Measurements from ENCODE around the gene MAPK8. TPM values are rescaled to one million over a fixed set of nuclear protein-coding genes. Genes with fewer than 3 reads are reported as not detected.

Gene MAPK8
- total RNA-seq, 4 donors from 2014 or later = 36.1 to 51.5 (median 46.9) TPM

DNA sequence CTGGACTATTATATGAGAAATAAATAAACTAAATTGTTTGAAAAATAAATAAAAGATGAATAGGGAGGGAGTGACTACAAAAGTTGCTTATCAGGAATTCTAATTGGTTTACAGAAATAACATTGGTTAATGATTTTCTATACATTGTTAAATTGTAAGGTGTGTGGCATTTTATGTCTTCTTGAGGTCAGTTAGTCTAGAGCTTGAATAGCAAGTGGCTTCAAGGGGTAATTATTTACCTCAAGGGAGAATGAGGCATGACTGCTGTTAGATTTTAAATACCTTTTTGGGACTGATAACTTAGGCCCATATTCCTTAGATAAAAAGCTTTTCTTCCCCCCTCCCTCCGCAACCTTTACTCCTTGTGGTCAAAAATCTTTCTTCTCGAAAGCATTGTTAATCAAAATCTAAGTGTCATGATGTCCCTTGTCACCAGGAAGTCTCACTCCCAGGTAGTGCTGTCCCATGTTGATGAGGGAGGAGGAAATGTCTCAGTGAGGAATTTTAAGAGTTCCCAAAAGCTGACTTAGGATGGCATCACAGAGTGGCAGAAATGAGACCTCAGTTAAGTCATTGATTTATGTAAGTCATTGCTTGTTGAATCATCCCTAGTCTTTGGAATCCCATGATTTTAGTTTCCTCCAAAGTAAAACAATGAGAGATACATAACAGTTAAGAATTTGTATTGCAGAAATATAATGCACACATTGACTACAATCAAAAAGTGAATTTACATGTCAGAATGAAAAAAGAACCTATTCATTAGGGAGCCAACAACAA lies 71.5 kb downstream of the MAPK8 start:
- DNase-seq (ENCODE audit: low spot score) (no peak), ATAC-seq (ENCODE audit: low FRiP score) (no peak)
- TF ChIP-seq CTCF (IDR thresholded peaks at IDR 0.05) = no peak

GRCh38 chr10:48378675-48379074 lies 72.2 kb downstream of the MAPK8 start:
- TF ChIP-seq CTCF (IDR thresholded peaks at IDR 0.05) = no peak
- DNase-seq (ENCODE audit: low spot score) (no peak), ATAC-seq (ENCODE audit: low FRiP score) (no peak)

GRCh38 chr10:48381971-48382370 lies 75.5 kb downstream of the MAPK8 start:
- DNase-seq (ENCODE audit: low spot score) (no peak), ATAC-seq (ENCODE audit: low FRiP score) (no peak)
- TF ChIP-seq CTCF (IDR thresholded peaks at IDR 0.05) = no peak

- ATAC-seq (ENCODE audit: low FRiP score) (no peak), DNase-seq (ENCODE audit: low spot score) (no peak)
- TF ChIP-seq CTCF (IDR thresholded peaks at IDR 0.05) = no peak
These were observed 76.5 kb downstream of the MAPK8 start for GRCh38 chr10:48382982-48383381.

DNA sequence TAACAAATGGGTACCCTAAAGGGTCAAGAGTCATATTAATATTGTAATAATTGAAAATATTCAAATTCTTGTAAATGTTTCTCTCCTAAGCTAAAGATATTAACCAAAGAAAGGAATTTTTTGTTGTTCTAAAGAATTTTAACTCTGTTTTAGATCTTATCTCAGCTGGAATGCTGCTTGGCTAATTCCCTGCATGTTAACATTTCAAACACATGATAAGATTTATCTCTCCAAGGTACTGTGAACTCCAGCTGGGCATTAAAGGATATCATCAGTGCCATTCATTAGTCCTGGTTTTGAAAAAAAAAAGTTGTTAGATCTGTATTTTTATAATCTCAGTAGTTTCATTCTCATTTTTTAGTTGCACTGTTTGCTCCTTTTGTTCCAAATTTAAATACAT lies 76.9 kb downstream of the MAPK8 start:
- ATAC-seq (ENCODE audit: low FRiP score) = no peak
- DNase-seq (ENCODE audit: low spot score) = no peak
- no peak for TF ChIP-seq CTCF (IDR thresholded peaks at IDR 0.05)

DNA sequence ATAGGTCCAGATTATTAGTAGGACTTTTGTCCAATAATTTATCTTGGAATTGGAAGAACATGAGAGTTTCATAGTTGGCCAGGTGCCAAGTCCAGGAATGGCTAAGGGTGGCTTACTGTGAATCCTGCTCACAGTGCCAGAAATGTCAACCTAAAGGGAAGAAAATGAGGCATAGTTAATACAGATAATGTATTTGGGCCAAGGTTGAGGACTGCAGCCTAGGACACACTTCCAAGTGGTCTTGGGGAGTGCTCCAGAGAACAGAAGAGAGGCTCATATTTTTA lies 78.2 kb downstream of the MAPK8 start:
- no peak for TF ChIP-seq CTCF (IDR thresholded peaks at IDR 0.05)
- DNase-seq (ENCODE audit: low spot score) (no peak), ATAC-seq (ENCODE audit: low FRiP score) (no peak)

- no peak for TF ChIP-seq CTCF (IDR thresholded peaks at IDR 0.05)
- DNase-seq (ENCODE audit: low spot score) (no peak), ATAC-seq (ENCODE audit: low FRiP score) (no peak)
These were observed 82.8 kb downstream of the MAPK8 start for GRCh38 chr10:48389272-48389671.
